Measurements from ENCODE around the gene CFAP141. TPM values are rescaled to one million over a fixed set of nuclear protein-coding genes. Genes with fewer than 3 reads are reported as not detected.
A peak's percentile ranks its signal among the peaks of the same experiment; 100 is the strongest.

The CFAP141 gene
- total and polyA plus RNA-seq, 2 of the 13 experiments (the other 11 are each of a cell fraction or from before 2014, with no cell fraction given) = not detected

GRCh38 chr1:154220071-154220969 is 14.2 kb upstream of the CFAP141 start, which contains the start of gene UBAP2L (continued):
- TF ChIP-seq GABPB1 (CRISPR knock-in tag; IDR thresholded peaks at IDR 0.05) (peak; percentile 93), ATF7-NPFF (CRISPR knock-in tag; IDR thresholded peaks at IDR 0.05; ENCODE audit: low read depth) (peak; percentile 58), ZNF878 (CRISPR knock-in tag; IDR thresholded peaks at IDR 0.05) (peak; percentile 92), SP5 (CRISPR knock-in tag; IDR thresholded peaks at IDR 0.05; ENCODE audit: borderline replicate concordance, low read depth) (peak; percentile 74), POGZ (CRISPR knock-in tag; IDR thresholded peaks at IDR 0.05) (peak; percentile 82), ETV6 (CRISPR knock-in tag; conservative IDR thresholded peaks at IDR 0.05) (peak; percentile 60; the same call in 1 of the 2 replicates), ZNF331 (CRISPR knock-in tag; IDR thresholded peaks at IDR 0.05) (peak; percentile 50), FOXA3 (CRISPR knock-in tag; IDR thresholded peaks at IDR 0.05) (peak; percentile 76), AKAP8 (CRISPR knock-in tag; IDR thresholded peaks at IDR 0.05) (no peak), ZIK1 (CRISPR knock-in tag; IDR thresholded peaks at IDR 0.05; ENCODE audit: borderline replicate concordance, low read depth) (peak; percentile 97), ZNF441 (CRISPR knock-in tag; IDR thresholded peaks at IDR 0.05; ENCODE audit: borderline replicate concordance) (peak; percentile 87; the same call in 1 of the 2 replicates), JUN (CRISPR knock-in tag; IDR thresholded peaks at IDR 0.05) (0 out of 2 replicates have a peak, but pooled peaks have one; percentile 55), WIZ (CRISPR knock-in tag; IDR thresholded peaks at IDR 0.05) (0 out of 2 replicates have a peak, but pooled peaks have one; percentile 32), HOXA7 (CRISPR knock-in tag; IDR thresholded peaks at IDR 0.05) (no peak), NR0B2 (CRISPR knock-in tag; IDR thresholded peaks at IDR 0.05) (peak; percentile 92), ELF1 (CRISPR knock-in tag; IDR thresholded peaks at IDR 0.05) (peak; percentile 98), ZNF792 (CRISPR knock-in tag; IDR thresholded peaks at IDR 0.05) (peak; percentile 75), ARNT2 (CRISPR knock-in tag; IDR thresholded peaks at IDR 0.05; ENCODE audit: low read depth) (peak; percentile 93), NPAS2 (CRISPR knock-in tag; IDR thresholded peaks at IDR 0.05; ENCODE audit: borderline replicate concordance) (no peak), ZNF282 (IDR thresholded peaks at IDR 0.05; ENCODE audit: partially characterized antibody) (no peak), THYN1 (CRISPR knock-in tag; IDR thresholded peaks at IDR 0.05; ENCODE audit: borderline replicate concordance, low read depth) (no peak), MIER2 (CRISPR knock-in tag; IDR thresholded peaks at IDR 0.05) (peak; percentile 11; the same call in 1 of the 2 replicates), GTF3A (CRISPR knock-in tag; conservative IDR thresholded peaks at IDR 0.05) (no peak), EEA1 (CRISPR knock-in tag; IDR thresholded peaks at IDR 0.05; ENCODE audit: borderline replicate concordance) (0 out of 2 replicates have a peak, but pooled peaks have one; percentile 23), ADNP (CRISPR knock-in tag; IDR thresholded peaks at IDR 0.05) (no peak), RFX5 (IDR thresholded peaks at IDR 0.05; ENCODE audit: low read depth, low read length) (no peak), HOXA5 (CRISPR knock-in tag; IDR thresholded peaks at IDR 0.05) (0 out of 2 replicates have a peak, but pooled peaks have one; percentile 82), HBP1 (CRISPR knock-in tag; IDR thresholded peaks at IDR 0.05; ENCODE audit: low read depth) (peak; percentile 83; the same call in 1 of the 2 replicates), ZZZ3 (CRISPR knock-in tag; IDR thresholded peaks at IDR 0.05; ENCODE audit: borderline replicate concordance) (peak; percentile 43; the same call in 1 of the 2 replicates), MTF1 (CRISPR knock-in tag; IDR thresholded peaks at IDR 0.05) (peak; percentile 73; the same call in 1 of the 2 replicates), KAT2B (IDR thresholded peaks at IDR 0.05; ENCODE audit: borderline replicate concordance, low read depth, low read length) (no peak)

All from HepG2 (cell line).